K562 (cell line): ENCODE data around the gene SEPTIN1. TPM values are rescaled to one million over a fixed set of nuclear protein-coding genes. Genes with fewer than 3 reads are reported as not detected.

Experiments used
- ADNP ChIP-seq: fragments of 200-800 bp; sonication (Bioruptor generic); IDR thresholded peaks from 2 replicates; pipeline ENCODE4 v1.6.1; 2016; ENCODE audit warnings: missing genetic modification characterization, missing compliant biosample characterization
- BHLHE40 ChIP-seq: IDR thresholded peaks from 2 replicates; pipeline ENCODE4 v1.6.1; 2011; ENCODE audit warnings: low read length, improper control_type of control experiment
- BRF2 ChIP-seq: IDR thresholded peaks from 3 replicates; pipeline ENCODE4 v1.6.1; 2011; ENCODE audit warnings: borderline replicate concordance, mild to moderate bottlenecking; ENCODE audit not compliant: insufficient read length, insufficient read depth
- CBX5 ChIP-seq: IDR thresholded peaks from 2 replicates; pipeline ENCODE4 v1.6.1; 2014; ENCODE audit warnings: low read depth, borderline replicate concordance
- CHAMP1 ChIP-seq: fragments of 450-650 bp; IDR thresholded peaks from 2 replicates; pipeline ENCODE4 v1.6.1; 2016; ENCODE audit warnings: mild to moderate bottlenecking
- CTCF ChIP-seq, 3 experiments: IDR thresholded peaks in 2 of 3; conservative IDR thresholded peaks in 1 of 3; 2 replicates each; pipeline ENCODE4 v1.5.1; 2011 to 2012; ENCODE audit warnings: low read length in 3 of 3, mild to moderate bottlenecking in 3 of 3, control low read depth in 2 of 3, improper control_type of control experiment in 1 of 3, inconsistent platforms in 1 of 3, low read depth in 1 of 3, mixed read lengths in 1 of 3, moderate library complexity in 1 of 3; ENCODE audit not compliant: insufficient read depth in 2 of 3
- CTCFL ChIP-seq: IDR thresholded peaks from 2 replicates; pipeline ENCODE4 v1.6.1; 2011; ENCODE audit warnings: borderline replicate concordance, low read depth, mild to moderate bottlenecking, moderate library complexity, low read length; ENCODE audit not compliant: insufficient read depth, poor library complexity, severe bottlenecking
- EP400 ChIP-seq: fragments of 450-650 bp; IDR thresholded peaks from 2 replicates; pipeline ENCODE4 v1.6.1; 2017; ENCODE audit warnings: antibody characterized with exemption, mild to moderate bottlenecking, moderate library complexity
- GABPA ChIP-seq: fragments of 200-800 bp; sonication (Bioruptor generic); conservative IDR thresholded peaks from 2 replicates; pipeline ENCODE4 v1.6.1; 2016; ENCODE audit warnings: low read depth, missing genetic modification characterization, missing compliant biosample characterization
- GTF2F1 ChIP-seq: IDR thresholded peaks from 2 replicates; pipeline ENCODE4 v1.6.1; 2011; ENCODE audit warnings: low read depth, low read length, improper control_type of control experiment
- HDAC8 ChIP-seq: fragments of 450-650 bp; IDR thresholded peaks from 2 replicates; pipeline ENCODE4 v1.6.1; 2016; ENCODE audit warnings: mild to moderate bottlenecking, missing genetic modification characterization, moderate library complexity, missing compliant biosample characterization
- HMG20B ChIP-seq: fragments of 250-450 bp; sonication (Bioruptor Pico); IDR thresholded peaks from 2 replicates; pipeline ENCODE4 v1.5.0; 2021; ENCODE audit warnings: mild to moderate bottlenecking
- KLF1 ChIP-seq: fragments of 450-650 bp; IDR thresholded peaks from 2 replicates; pipeline ENCODE4 v1.6.1; 2016; ENCODE audit warnings: missing genetic modification characterization, missing compliant biosample characterization
- MCM3 ChIP-seq: fragments of 450-650 bp; IDR thresholded peaks from 2 replicates; pipeline ENCODE4 v1.6.1; 2016
- NR2F6 ChIP-seq: fragments of 450-650 bp; formaldehyde crosslinking; IDR thresholded peaks from 2 replicates; pipeline ENCODE4 v1.4.0; 2020; ENCODE audit warnings: mild to moderate bottlenecking
- RB1 ChIP-seq: fragments of 450-650 bp; IDR thresholded peaks from 2 replicates; pipeline ENCODE4 v1.6.1; 2017; ENCODE audit warnings: low read depth, mild to moderate bottlenecking
- TBP ChIP-seq: optimal IDR thresholded peaks from 2 replicates; pipeline ENCODE3; 2011; ENCODE audit warnings: low read depth, low read length, improper control_type of control experiment
- TCFL5 ChIP-seq: fragments of 250-450 bp; sonication (Bioruptor Pico); conservative IDR thresholded peaks from 2 replicates; pipeline ENCODE4 v1.6.1; 2021; ENCODE audit warnings: mild to moderate bottlenecking, moderate library complexity, matching md5 sums
- ZNF140 ChIP-seq: fragments of 250-450 bp; sonication (Bioruptor Pico); IDR thresholded peaks from 2 replicates; pipeline ENCODE4 v1.8.0; 2021; ENCODE audit warnings: moderate library complexity, mild to moderate bottlenecking, inconsistent platforms
- ZNF324 ChIP-seq: fragments of 250-450 bp; sonication (Bioruptor Pico); IDR thresholded peaks from 2 replicates; pipeline ENCODE4 v1.4.0; 2020; ENCODE audit warnings: mild to moderate bottlenecking
- ZNF778 ChIP-seq: fragments of 450-650 bp; formaldehyde crosslinking; IDR thresholded peaks from 2 replicates; pipeline ENCODE4 v1.4.0; 2020; ENCODE audit warnings: mild to moderate bottlenecking, moderate library complexity
- polyA plus RNA-seq, 8 experiments: library from polyadenylated mRNA; depleted of rRNA in 4 of 8; stranded (reverse) in 5 of 8; unstranded in 3 of 8; fragments of >200 nt; fragmentation: Nextera tagmentation in 2 of 8; fragmentation: Illumina TruSeq in 1 of 8; extraction: Ambion mirVana in 2 of 8; extraction: Trizol in 1 of 8; gene quantifications; 2 replicates each; pipeline versions ENCODE4 v1.2.1 to v1.2.3, GENCODE V29; 2011 to 2014; ENCODE audit warnings: inconsistent platforms in 1 of 8, missing spikeins in 1 of 8
- total RNA-seq, 7 experiments: library from RNA; depleted of rRNA in 6 of 7; stranded (reverse); fragments of >200 nt in 6 of 7; fragmentation: Illumina TruSeq in 2 of 7; extraction: Trizol in 2 of 7; gene quantifications; 2 replicates each; pipeline versions ENCODE4 v1.2.1 to v1.2.3, GENCODE V29; 2011 to 2021; ENCODE audit warnings: low replicate concordance in 1 of 7

SEPTIN1 gene
- total and polyA plus RNA-seq, 9 of the 15 experiments (the other 6 are each of a cell fraction or from before 2014, with no cell fraction given) = 0.23 to 5.6 (median 1.7) TPM; not detected in 1

- TF ChIP-seq BRF2 = no peak
- TF ChIP-seq CHAMP1 = no peak
- no peak for TF ChIP-seq ZNF778 (CRISPR knock-in tag)
- TF ChIP-seq CBX5 = 0 out of 2 replicates have a peak, but pooled peaks have one; percentile 21
- peak; percentile 86 for TF ChIP-seq RB1
- TF ChIP-seq GTF2F1 = no peak
- TF ChIP-seq ZNF140 (CRISPR knock-in tag) = no peak
- TF ChIP-seq GABPA = peak; percentile 96
- TF ChIP-seq MCM3 = no peak
- no peak for TF ChIP-seq TCFL5 (CRISPR knock-in tag)
- peak; percentile 50 for TF ChIP-seq TBP
- peak; percentile 68 for TF ChIP-seq BHLHE40
- peak; percentile 56; the same call in 1 of the 2 replicates for TF ChIP-seq EP400
- no peak for TF ChIP-seq HMG20B (CRISPR knock-in tag)
- peak; percentile 62 for TF ChIP-seq CTCFL
- TF ChIP-seq ZNF324 = no peak
- no peak for TF ChIP-seq ADNP (tag)
- peak; percentile 12 to 55 (median 38); a peak in 3 of 6 replicates for TF ChIP-seq CTCF (IDR thresholded peaks at IDR 0.05 in 2 of 3, conservative IDR thresholded peaks at IDR 0.05 in 1 of 3; ENCODE audit: insufficient read depth in 2 of 3, low read depth in 1 of 3, low read length in 3 of 3)
- no peak for TF ChIP-seq HDAC8 (tag)
- TF ChIP-seq KLF1 = peak; percentile 57; the same call in 1 of the 2 replicates
- TF ChIP-seq NR2F6 (CRISPR knock-in tag) = no peak
Measured at GRCh38 chr16:30395155-30395991, 13.0 kb upstream of the SEPTIN1 start, which contains the start of gene ZNF48 (continued).
